B cell (primary cell): ENCODE measurements around the gene TBC1D14. TPM values are rescaled to one million over a fixed set of nuclear protein-coding genes. Genes with fewer than 3 reads are reported as not detected.

Experiments
- ATAC-seq: fragments of 200-7000 bp; cut with Tn5 transposase; one replicate; pipeline ENCODE4 v1.10.0; 2021; ENCODE audit warnings: low read depth, mild to moderate bottlenecking, moderate number of reproducible peaks, moderate library complexity
- CTCF ChIA-PET: fragments of 350-600 bp; sonication (Branson Sonifier 250); formaldehyde crosslinking; loops from one replicate; lab custom pipeline; 2021; ENCODE audit warnings: antibody characterized with exemption, inconsistent platforms; lab: Charles Lee
- POLR2A ChIA-PET: fragments of 350-600 bp; sonication (Branson Sonifier 250); formaldehyde crosslinking; loops from one replicate; lab custom pipeline; 2021; ENCODE audit warnings: antibody characterized with exemption; lab: Charles Lee
- DNase-seq: peaks from one replicate; pipeline ENCODE4 v3.0.0; 2013
- H2AFZ ChIP-seq: 2 replicates; pipeline ENCODE4 v1.6.1; 2012; ENCODE audit warnings: mild to moderate bottlenecking, low read depth, low read length; ENCODE audit not compliant: insufficient read depth, poor library complexity, severe bottlenecking
- H3K27ac ChIP-seq, 2 donors: 1 replicate in 1 of 2; 2 replicates in 1 of 2; pipeline ENCODE4 v1.5.1; 2012 to 2013; ENCODE audit warnings: low read length in 2 of 2, mild to moderate bottlenecking in 2 of 2, moderate library complexity in 1 of 2
- H3K27me3 ChIP-seq, 4 experiments: fragments of 200-600 bp in 1 of 4; sonication (generic) in 1 of 4; replicated peaks in 1 of 4; 1 replicate in 2 of 4; 2 replicates in 2 of 4; pipeline versions ENCODE4 v1.6.1 to v1.7.0; 2013 to 2016; ENCODE audit warnings: low read length in 3 of 4, mild to moderate bottlenecking in 2 of 4, mixed read lengths in 1 of 4, moderate library complexity in 1 of 4; ENCODE audit not compliant: insufficient read depth in 4 of 4, control insufficient read depth in 3 of 4; ENCODE audit errors: control extremely low read depth in 1 of 4
- H3K36me3 ChIP-seq, 2 experiments: replicated peaks in 1 of 2; 1 replicate in 1 of 2; 2 replicates in 1 of 2; pipeline versions ENCODE4 v1.6.1 to v1.7.1; 2013; ENCODE audit warnings: low read length in 1 of 2; ENCODE audit not compliant: insufficient read depth in 2 of 2, control insufficient read depth in 1 of 2; ENCODE audit errors: control extremely low read depth in 1 of 2, extremely low read depth in 1 of 2
- H3K4me1 ChIP-seq, 2 donors: fragments of 200-600 bp in 1 of 2; sonication (generic) in 1 of 2; 1 replicate in 1 of 2; 2 replicates in 1 of 2; pipeline versions ENCODE4 v1.5.1 to v1.6.1; 2013 to 2017; ENCODE audit warnings: low read length in 2 of 2; ENCODE audit not compliant: control insufficient read depth in 2 of 2, insufficient read depth in 2 of 2
- H3K4me2 ChIP-seq: replicated peaks from 2 replicates; pipeline ENCODE3; 2012; ENCODE audit warnings: mild to moderate bottlenecking, low read depth, low read length; ENCODE audit not compliant: poor library complexity, severe bottlenecking
- H3K4me3 ChIP-seq, 5 experiments: fragments of 200-600 bp in 1 of 5; sonication (generic) in 1 of 5; 1 replicate in 3 of 5; 2 replicates in 2 of 5; pipeline versions ENCODE4 v1.5.1 to v1.7.0; 2011 to 2016; ENCODE audit warnings: low read length in 4 of 5, mild to moderate bottlenecking in 4 of 5, low read depth in 2 of 5, control low read depth in 1 of 5, moderate library complexity in 1 of 5; ENCODE audit not compliant: insufficient read depth in 1 of 5; ENCODE audit errors: control extremely low read depth in 1 of 5, extremely low read depth in 1 of 5
- H3K79me2 ChIP-seq: fragments of 200-600 bp; sonication (generic); one replicate; pipeline ENCODE4 v1.6.0; 2016; ENCODE audit warnings: low read length; ENCODE audit not compliant: control insufficient read depth, insufficient read depth
- H3K9ac ChIP-seq: fragments of 200-600 bp; sonication (generic); 2 replicates; pipeline ENCODE4 v1.6.1; 2017; ENCODE audit warnings: mild to moderate bottlenecking, low read length, moderate library complexity
- H3K9me3 ChIP-seq, 3 donors: one replicate each; pipeline versions ENCODE4 v1.6.1 to v1.7.1; 2013; ENCODE audit warnings: low read length in 2 of 3; ENCODE audit not compliant: control insufficient read depth in 2 of 3, insufficient read depth in 1 of 3; ENCODE audit errors: control extremely low read depth in 1 of 3
- H4K20me1 ChIP-seq: 2 replicates; pipeline ENCODE4 v1.6.0; 2012; ENCODE audit warnings: mild to moderate bottlenecking, low read length; ENCODE audit not compliant: insufficient read depth, control insufficient read depth, poor library complexity, severe bottlenecking
- H3K27ac Mint-ChIP-seq: one replicate; pipeline ENCODE4 v1.8.0; 2021; ENCODE audit warnings: mixed read lengths
- H3K27me3 Mint-ChIP-seq: one replicate; pipeline ENCODE4 v1.8.0; 2021; ENCODE audit warnings: mixed read lengths
- H3K4me1 Mint-ChIP-seq: one replicate; pipeline ENCODE4 v1.8.0; 2021; ENCODE audit warnings: mixed read lengths
- H3K4me3 Mint-ChIP-seq: one replicate; pipeline ENCODE4 v1.8.0; 2021; ENCODE audit warnings: mixed read lengths
- H3K9me3 Mint-ChIP-seq: one replicate; pipeline ENCODE4 v1.8.0; 2022; ENCODE audit warnings: mixed read lengths; ENCODE audit not compliant: insufficient read depth
- CTCF ChIP-seq: fragments of 200-600 bp; IDR thresholded peaks from one replicate; pipeline ENCODE4 v1.8.0; 2022; ENCODE audit warnings: antibody characterized with exemption, mild to moderate bottlenecking
- EZH2 ChIP-seq: IDR thresholded peaks from 2 replicates; pipeline ENCODE4 v1.6.1; 2012; ENCODE audit warnings: borderline replicate concordance, low read depth, mild to moderate bottlenecking, moderate library complexity, low read length; ENCODE audit not compliant: insufficient read depth, poor library complexity, severe bottlenecking
- WGBS: methylation state at CpG from one replicate; pipeline ENCODE4 v1.1.5; 2013; ENCODE audit warnings: missing lambda C conversion rate; ENCODE audit not compliant: insufficient coverage; 5-methylcytosine and 5-hydroxymethylcytosine counted together
- intact Hi-C: fragments of 100-400 bp; cut with micrococcal nuclease; formaldehyde crosslinking; loops from one replicate; pipeline ENCODE4 v1.10.0; 2022
- polyA plus RNA-seq: library from polyadenylated mRNA; depleted of rRNA; stranded (reverse); fragments of >200 nt; gene quantifications from 2 replicates; pipeline ENCODE4 v1.2.3, GENCODE V29; 2012
- total RNA-seq, 2 donors: library from RNA; stranded (reverse); fragments of 120-200 nt in 1 of 2; gene quantifications; 1 replicate in 1 of 2; 2 replicates in 1 of 2; pipeline versions ENCODE4 v1.2.3 to v1.2.4, GENCODE V29; 2013 to 2022

Gene TBC1D14
- total and polyA plus RNA-seq, 2 donors (not counting 1 experiment from before 2014, with no cell fraction given), result 21.9 to 42.0 TPM

GRCh38 chr4:6891436-6892170, 18.0 kb upstream of the TBC1D14 start:
- H3K4me3 ChIP-seq, result no peak overlapping the region
- ChIA-PET CTCF (interaction anchor here (1.9 kb wide), 1 partner anchor 177 kb away, joined by 7 read pairs; no protein-coding TSS in a partner anchor), POLR2A (no interaction called here)
- intact Hi-C loops, result no loop called here
- H3K9ac ChIP-seq, result no peak overlapping the region
- H4K20me1 ChIP-seq, result no peaks in the 10 kb centered on the region
- Mint-ChIP-seq H3K4me3 (no peak overlapping the region), H3K27ac (no peak overlapping the region), H3K9me3 (no peaks in the 10 kb centered on the region), H3K4me1 (peaks cover 7% of the 10 kb centered on the region), H3K27me3 (no peaks in the 10 kb centered on the region)
- no peaks in the 10 kb centered on the region for H3K36me3 ChIP-seq
- H3K79me2 ChIP-seq, result no peaks in the 10 kb centered on the region
- ATAC-seq, result no peak
- no peak for TF ChIP-seq CTCF
- no peak for TF ChIP-seq EZH2
- peaks cover 14 to 20% of the 10 kb centered on the region in 2 donors for H3K4me1 ChIP-seq
- DNase-seq, result no peak
- peaks cover 0 to 26% (median 0%) of the 10 kb centered on the region in 3 donors for H3K9me3 ChIP-seq
- H3K27ac ChIP-seq, result no peak overlapping the region
- peak overlapping the region; percentile 48 for H3K4me2 ChIP-seq
- 64% methylated on average over 6 of the region's 10 CpGs for WGBS
- H2AFZ ChIP-seq, result peak overlapping the region; percentile 68
- no peaks in the 10 kb centered on the region for H3K27me3 ChIP-seq

GRCh38 chr4:6892190-6892908, 17.3 kb upstream of the TBC1D14 start:
- Histone ChIP-seq H3K36me3 (no peaks in the 10 kb centered on the region), H3K9ac (no peak overlapping the region), H4K20me1 (no peaks in the 10 kb centered on the region), H3K4me3 (peak overlapping the region in 1 of 5 experiments; percentile 11), H3K27me3 (no peaks in the 10 kb centered on the region), H3K4me2 (peak overlapping the region; percentile 48), H3K27ac (no peak overlapping the region), H3K4me1 (peaks cover 14 to 20% of the 10 kb centered on the region in 2 donors), H2AFZ (peak overlapping the region; percentile 68), H3K9me3 (peaks cover 0 to 25% (median 0%) of the 10 kb centered on the region in 3 donors), H3K79me2 (no peaks in the 10 kb centered on the region)
- CTCF ChIA-PET, result interaction anchor here (1.9 kb wide), 1 partner anchor 177 kb away, joined by 7 read pairs; no protein-coding TSS in a partner anchor
- Mint-ChIP-seq H3K4me1 (peaks cover 7% of the 10 kb centered on the region), H3K9me3 (no peaks in the 10 kb centered on the region), H3K27me3 (no peaks in the 10 kb centered on the region), H3K27ac (no peak overlapping the region), H3K4me3 (no peak overlapping the region)
- POLR2A ChIA-PET, result no interaction called here
- no peak for ATAC-seq
- TF ChIP-seq EZH2 (no peak), CTCF (no peak)
- WGBS, result 18% methylated on average over 18 of the region's 20 CpGs
- no peak for DNase-seq
- intact Hi-C loops, result no loop called here
